Keratinocyte (primary cell): Measurements from ENCODE around the gene OR11G2. TPM values are rescaled to one million over a fixed set of nuclear protein-coding genes. Genes with fewer than 3 reads are reported as not detected.

Experiments used
- DNase-seq: peaks from one replicate; pipeline ENCODE4 v3.0.0-alpha.2; 2011; ENCODE audit warnings: low read depth, missing footprints, low spot score
- FAIRE-seq: peaks from 2 replicates; lab custom pipeline; 2011; peaks lifted over from hg19 to GRCh38; lab: Jason Lieb, UNC
- H2AFZ ChIP-seq: 2 replicates; pipeline ENCODE4 v1.6.0; 2012; ENCODE audit warnings: low read length, control low read depth, inconsistent platforms; ENCODE audit not compliant: control insufficient read depth
- H3K27ac ChIP-seq: 2 replicates; pipeline ENCODE4 v1.5.1; 2011; ENCODE audit warnings: low read length; ENCODE audit not compliant: control insufficient read depth, insufficient read depth
- H3K27me3 ChIP-seq: 3 replicates; pipeline ENCODE4 v1.6.0; 2011; ENCODE audit warnings: low read length; ENCODE audit not compliant: control insufficient read depth, insufficient read depth; ENCODE audit errors: extremely low read depth
- H3K36me3 ChIP-seq, 2 experiments: 2 replicates in 1 of 2; 3 replicates in 1 of 2; pipeline ENCODE4 v1.5.1; 2011; ENCODE audit warnings: low read length in 2 of 2, mild to moderate bottlenecking in 1 of 2; ENCODE audit not compliant: control insufficient read depth in 2 of 2, insufficient read depth in 2 of 2; ENCODE audit errors: extremely low read depth in 1 of 2
- H3K4me1 ChIP-seq: 3 replicates; pipeline ENCODE4 v1.5.1; 2011; ENCODE audit warnings: low read length; ENCODE audit not compliant: control insufficient read depth, insufficient read depth; ENCODE audit errors: extremely low read depth
- H3K4me2 ChIP-seq: 3 replicates; pipeline ENCODE4 v1.6.0; 2011; ENCODE audit warnings: low read depth, low read length; ENCODE audit not compliant: control insufficient read depth, insufficient read depth; ENCODE audit errors: extremely low read depth
- H3K4me3 ChIP-seq, 3 experiments: fragments of 200-600 bp in 1 of 3; sonication (generic) in 1 of 3; 2 replicates in 2 of 3; 3 replicates in 1 of 3; pipeline ENCODE4 v1.5.1; 2011 to 2016; ENCODE audit warnings: low read length in 3 of 3, mild to moderate bottlenecking in 3 of 3, control low read depth in 2 of 3, inconsistent platforms in 1 of 3, low read depth in 1 of 3, mixed read lengths in 1 of 3, mixed run types in 1 of 3, moderate library complexity in 1 of 3; ENCODE audit not compliant: control insufficient read depth in 2 of 3, insufficient read depth in 2 of 3; ENCODE audit errors: extremely low read depth in 1 of 3
- H3K79me2 ChIP-seq: 2 replicates; pipeline ENCODE4 v1.6.0; 2012; ENCODE audit warnings: low read length; ENCODE audit not compliant: control insufficient read depth, insufficient read depth
- H3K9ac ChIP-seq: 3 replicates; pipeline ENCODE4 v1.6.0; 2011; ENCODE audit warnings: low read length; ENCODE audit not compliant: control insufficient read depth, insufficient read depth; ENCODE audit errors: extremely low read depth
- H3K9me1 ChIP-seq: 3 replicates; pipeline ENCODE4 v1.6.0; 2011; ENCODE audit warnings: low read length; ENCODE audit not compliant: control insufficient read depth, insufficient read depth; ENCODE audit errors: extremely low read depth
- H3K9me3 ChIP-seq: 2 replicates; pipeline ENCODE4 v1.5.1; 2012; ENCODE audit warnings: low read depth, low read length; ENCODE audit not compliant: control insufficient read depth
- H4K20me1 ChIP-seq: 3 replicates; pipeline ENCODE4 v1.6.0; 2011; ENCODE audit warnings: low read length; ENCODE audit not compliant: control insufficient read depth, insufficient read depth; ENCODE audit errors: extremely low read depth
- CTCF ChIP-seq, 3 experiments: IDR thresholded peaks in 1 of 3; conservative IDR thresholded peaks in 1 of 3; optimal IDR thresholded peaks in 1 of 3; 2 replicates in 2 of 3; 3 replicates in 1 of 3; pipeline versions ENCODE3 to v1.5.1; 2011; ENCODE audit warnings: low read length in 3 of 3, mild to moderate bottlenecking in 3 of 3, moderate library complexity in 2 of 3, control low read depth in 1 of 3, inconsistent platforms in 1 of 3; ENCODE audit not compliant: insufficient read depth in 2 of 3; ENCODE audit errors: extremely low read depth in 1 of 3
- EZH2 ChIP-seq: IDR thresholded peaks from one replicate; pipeline ENCODE4 v1.6.1; 2012; ENCODE audit warnings: inconsistent platforms, mild to moderate bottlenecking, low read length, moderate library complexity
- dilution Hi-C: fragments of 300-500 bp; cut with MboI; formaldehyde crosslinking; loops from one replicate; pipeline ENCODE4 v1.7.0; 2020; ENCODE audit warnings: low sequenced_read_pairs; ENCODE audit not compliant: extremely low pct_ligation_motif_present
- polyA plus RNA-seq, 5 experiments: library from polyadenylated mRNA; depleted of rRNA in 3 of 5; stranded (reverse) in 3 of 5; stranded (forward) in 1 of 5; unstranded in 1 of 5; fragments of >200 nt; gene quantifications; 1 replicate in 1 of 5; 2 replicates in 3 of 5; 3 replicates in 1 of 5; pipeline versions ENCODE4 v1.2.1 to v1.2.3, GENCODE V29; 2011 to 2012; ENCODE audit warnings: missing spikeins in 2 of 5, low read depth in 1 of 5, low replicate concordance in 1 of 5

OR11G2 gene
- polyA plus RNA-seq, 1 donor (not counting 4 experiments of a cell fraction or from before 2014, with no cell fraction given), result not detected

GRCh38 chr14:20179218-20179617, 11.5 kb upstream of the OR11G2 start:
- no peaks in the 10 kb centered on the region for H3K79me2 ChIP-seq
- H3K27me3 ChIP-seq, result no peaks in the 10 kb centered on the region
- H3K9me3 ChIP-seq, result no peaks in the 10 kb centered on the region
- H3K4me3 ChIP-seq, result no peak overlapping the region
- no peak overlapping the region for H2AFZ ChIP-seq
- TF ChIP-seq CTCF (optimal IDR thresholded peaks at IDR 0.05 in 1 of 3, IDR thresholded peaks at IDR 0.05 in 1 of 3, conservative IDR thresholded peaks at IDR 0.05 in 1 of 3; ENCODE audit: extremely low read depth in 1 of 3, insufficient read depth in 2 of 3, low read length in 3 of 3) (no peak), EZH2 (no peak)
- H3K4me2 ChIP-seq, result no peak overlapping the region
- H3K9me1 ChIP-seq, result no peaks in the 10 kb centered on the region
- no peak overlapping the region for H3K27ac ChIP-seq
- H3K36me3 ChIP-seq, result no peaks in the 10 kb centered on the region
- no peak overlapping the region for H3K9ac ChIP-seq
- dilution Hi-C loops, result no loop called here
- no peak for DNase-seq
- no peaks in the 10 kb centered on the region for H4K20me1 ChIP-seq
- H3K4me1 ChIP-seq, result no peaks in the 10 kb centered on the region
- FAIRE-seq, result no peak

GRCh38 chr14:20179880-20180279, 10.8 kb upstream of the OR11G2 start:
- H3K4me1 ChIP-seq, result no peaks in the 10 kb centered on the region
- H3K4me3 ChIP-seq, result no peak overlapping the region
- no peaks in the 10 kb centered on the region for H3K36me3 ChIP-seq
- no peak for DNase-seq
- dilution Hi-C loops, result no loop called here
- no peaks in the 10 kb centered on the region for H3K79me2 ChIP-seq
- no peaks in the 10 kb centered on the region for H3K9me3 ChIP-seq
- no peak overlapping the region for H3K4me2 ChIP-seq
- TF ChIP-seq EZH2 (no peak), CTCF (optimal IDR thresholded peaks at IDR 0.05 in 1 of 3, IDR thresholded peaks at IDR 0.05 in 1 of 3, conservative IDR thresholded peaks at IDR 0.05 in 1 of 3; ENCODE audit: extremely low read depth in 1 of 3, insufficient read depth in 2 of 3, low read length in 3 of 3) (no peak)
- H3K9me1 ChIP-seq, result no peaks in the 10 kb centered on the region
- H2AFZ ChIP-seq, result no peak overlapping the region
- H4K20me1 ChIP-seq, result no peaks in the 10 kb centered on the region
- no peak overlapping the region for H3K27ac ChIP-seq
- FAIRE-seq, result no peak
- H3K27me3 ChIP-seq, result no peaks in the 10 kb centered on the region
- no peak overlapping the region for H3K9ac ChIP-seq
